ENCODE data around the gene CSNK2A1. TPM values are rescaled to one million over a fixed set of nuclear protein-coding genes. Genes with fewer than 3 reads are reported as not detected.

The CSNK2A1 gene
- total RNA-seq, 1 experiment from 2014 or later = 229 TPM

GRCh38 chr20:539191-539590 lies 4.4 kb downstream of the CSNK2A1 start:
- H3K9me3 ChIP-seq (ENCODE audit: control insufficient read depth, low read depth, low read length) = no peaks in the 10 kb centered on the region
- peak overlapping the region in 2 of 3 experiments; percentile 42 to 44; a peak in 3 of 7 replicates for H3K27ac Mint-ChIP-seq
- no peaks in the 10 kb centered on the region for H4K20me1 ChIP-seq (ENCODE audit: control insufficient read depth, insufficient read depth, insufficient read length)

More at GRCh38 chr20:539191-539590, 4.4 kb downstream of the CSNK2A1 start:
- Histone ChIP-seq H3K4ac (ENCODE audit: low read depth, low read length) (no peak overlapping the region), H3K27me3 (ENCODE audit: insufficient read depth, low read length) (no peaks in the 10 kb centered on the region), H3K4me1 (ENCODE audit: insufficient read depth, low read length) (0 out of 2 replicates have a peak, but pooled peaks cover 6% of the 10 kb centered on the region), H2BK20ac (ENCODE audit: low read depth, low read length, poor library complexity, severe bottlenecking) (no peak overlapping the region), H4K5ac (ENCODE audit: insufficient read length, low read depth, low read length) (no peak overlapping the region), H3K18ac (ENCODE audit: insufficient read length, low read depth, low read length) (no peak overlapping the region), H2AK5ac (ENCODE audit: insufficient read length, low read length) (no peak overlapping the region), H4K91ac (ENCODE audit: insufficient read length, low read depth, low read length) (no peak overlapping the region), H3K23me2 (ENCODE audit: insufficient read length, low read depth, low read length, poor library complexity, severe bottlenecking) (peaks cover 5% of the 10 kb centered on the region), H4K8ac (replicated peaks; ENCODE audit: insufficient read length, low read depth, low read length) (no peak overlapping the region), H3K14ac (ENCODE audit: insufficient read depth, low read length) (no peak overlapping the region), H2BK120ac (ENCODE audit: low read depth, low read length, poor library complexity, severe bottlenecking) (no peak overlapping the region), H2BK12ac (ENCODE audit: insufficient read length, low read depth, low read length) (no peak overlapping the region), H3K79me1 (ENCODE audit: insufficient read depth, low read depth, low read length, poor library complexity, severe bottlenecking) (peaks cover 3% of the 10 kb centered on the region), H3K23ac (ENCODE audit: insufficient read length, low read depth, low read length) (no peak overlapping the region), H2BK15ac (ENCODE audit: low read depth, low read length) (no peak overlapping the region), H3T11ph (ENCODE audit: low read length) (no peak overlapping the region), H3K56ac (ENCODE audit: insufficient read length, low read depth, low read length) (no peak overlapping the region), H3K79me2 (ENCODE audit: insufficient read depth, low read length) (peaks cover 74% of the 10 kb centered on the region), H3K9ac (ENCODE audit: extremely low read depth, insufficient read length, low read length) (no peak overlapping the region), H3K4me2 (ENCODE audit: insufficient read depth, insufficient read length, low read length) (peak overlapping the region; percentile 24), H2AFZ (ENCODE audit: low read length) (no peak overlapping the region), H2BK5ac (ENCODE audit: insufficient read length, low read length) (no peak overlapping the region), H3K27ac (ENCODE audit: insufficient read length, low read depth, low read length) (no peak overlapping the region)
- Mint-ChIP-seq H3K9me3 (peaks cover 0 to 5% of the 10 kb centered on the region in 2 experiments; a peak in 3 of 5 replicates), H3K27me3 (ENCODE audit: low read depth) (peaks cover under 1% of the 10 kb centered on the region; the same call in 1 of the 2 replicates), H3K4me3 (peak overlapping the region; percentile 2 to 47; a peak in 1 of 5 replicates), H3K36me3 (ENCODE audit: insufficient read depth in 1 of 3, low read depth in 3 of 3) (peaks cover 15 to 32% (median 20%) of the 10 kb centered on the region in 3 experiments), H3K4me1 (peaks cover 74 to 80% of the 10 kb centered on the region in 2 experiments)
- no CpG with 5 or more reads among the region's 2 CpGs for WGBS (ENCODE audit: extremely low coverage, insufficient read length, low lambda C conversion rate)
- no peak for DNase-seq
- TF ChIP-seq CTCF (conservative IDR thresholded peaks at IDR 0.05) = no peak
